OCI-LY7 (cell line): Measurements from ENCODE around the gene OR52B2.

Source experiments
- CTCF ChIP-seq: fragments of 200-600 bp; sonication (generic); conservative IDR thresholded peaks from 2 replicates; pipeline ENCODE4 v1.5.1; 2014; ENCODE audit warnings: mild to moderate bottlenecking, antibody characterized with exemption, low read length, moderate library complexity, mixed read lengths
- EZH2phosphoT487 ChIP-seq: fragments of 200-600 bp; sonication (generic); IDR thresholded peaks from 2 replicates; pipeline ENCODE4 v1.6.1; 2018; ENCODE audit warnings: low read depth, borderline replicate concordance, mild to moderate bottlenecking, mixed run types, antibody characterized with exemption, low read length, moderate library complexity, mixed read lengths

GRCh38 chr11:6217722-6218121, 47.6 kb upstream of the OR52B2 start:
- TF ChIP-seq CTCF = no peak
- TF ChIP-seq EZH2phosphoT487 = no peak
